HepG2 (cell line): ENCODE data around the gene TUFM. TPM values are rescaled to one million over a fixed set of nuclear protein-coding genes. Genes with fewer than 3 reads are reported as not detected.
A peak's percentile ranks its signal among the peaks of the same experiment; 100 is the strongest.

Experiments
- ATAC-seq: fragments of 200-7000 bp; cut with Tn5 transposase; 3 replicates; pipeline ENCODE4 v1.9.1; 2020; ENCODE audit warnings: mild to moderate bottlenecking, moderate library complexity
- BruUV-seq: library from RNA; stranded (reverse); fragments of 400-500 nt; replicated peaks from 2 replicates; lab custom pipeline; 2021; lab: Mats Ljungman, UMichigan
- CTCF ChIA-PET: fragments of 300-600 bp; formaldehyde crosslinking; extraction: SDS; loops from one replicate; lab custom pipeline; 2021; ENCODE audit warnings: low total read pairs, inconsistent platforms, low intra/inter-chr PET ratio; lab: Yijun Ruan, JAX
- POLR2A ChIA-PET: fragments of 350-600 bp; sonication (Branson Sonifier 250); formaldehyde crosslinking; loops from one replicate; lab custom pipeline; 2020; ENCODE audit warnings: antibody characterized with exemption, inconsistent platforms; lab: Yijun Ruan, JAX
- DNase-seq: peaks from one replicate; pipeline ENCODE4 v3.0.0-alpha.2; 2015; ENCODE audit warnings: low spot score
- FAIRE-seq: peaks from 3 replicates; lab custom pipeline; 2011; peaks lifted over from hg19 to GRCh38; lab: Jason Lieb, UNC
- H2AFZ ChIP-seq: one replicate; pipeline ENCODE4 v1.6.1; 2011; ENCODE audit warnings: low read length, inconsistent platforms
- H3K27ac ChIP-seq: fragments of 300-600 bp; 3 replicates; pipeline ENCODE4 v1.8.0; 2011; ENCODE audit warnings: mixed run types, mild to moderate bottlenecking, mixed read lengths, low read length, inconsistent platforms; ENCODE audit not compliant: insufficient read depth; ENCODE audit errors: extremely low read length
- H3K27me3 ChIP-seq, 2 experiments: fragments of 200-600 bp in 1 of 2; 2 replicates in 1 of 2; 3 replicates in 1 of 2; pipeline versions ENCODE4 v1.6.0 to v1.8.0; 2011; ENCODE audit warnings: low read length in 2 of 2, mild to moderate bottlenecking in 2 of 2, moderate library complexity in 2 of 2, inconsistent platforms in 1 of 2; ENCODE audit not compliant: insufficient read depth in 2 of 2, control insufficient read depth in 1 of 2
- H3K36me3 ChIP-seq, 2 experiments: fragments of 200-600 bp in 1 of 2; replicated peaks in 1 of 2; 2 replicates in 1 of 2; 3 replicates in 1 of 2; pipeline versions ENCODE4 v1.5.1 to v1.8.0; 2011; ENCODE audit warnings: low read length in 2 of 2, inconsistent platforms in 1 of 2; ENCODE audit not compliant: insufficient read depth in 2 of 2, control insufficient read depth in 1 of 2
- H3K4me1 ChIP-seq: 2 replicates; pipeline ENCODE4 v1.5.1; 2012; ENCODE audit warnings: low read length, inconsistent platforms; ENCODE audit not compliant: insufficient read depth
- H3K4me2 ChIP-seq: 2 replicates; pipeline ENCODE4 v1.6.0; 2011; ENCODE audit warnings: low read depth, low read length, inconsistent platforms
- H3K4me3 ChIP-seq, 3 experiments: fragments of 200-600 bp in 1 of 3; sonication (generic), shearing (Covaris generic) in 1 of 3; replicated peaks in 1 of 3; 2 replicates each; pipeline ENCODE4 v1.5.1; 2011 to 2016; ENCODE audit warnings: low read length in 3 of 3, inconsistent platforms in 2 of 3, low read depth in 2 of 3, mild to moderate bottlenecking in 2 of 3, control low read depth in 1 of 3, mixed read lengths in 1 of 3; ENCODE audit not compliant: insufficient read depth in 1 of 3
- H3K79me2 ChIP-seq: one replicate; pipeline ENCODE4 v1.6.1; 2011; ENCODE audit warnings: low read length, inconsistent platforms; ENCODE audit not compliant: insufficient read depth
- H3K9ac ChIP-seq: 2 replicates; pipeline ENCODE4 v1.6.0; 2011; ENCODE audit warnings: mild to moderate bottlenecking, low read depth, low read length, inconsistent platforms; ENCODE audit not compliant: insufficient read depth
- H3K9me3 ChIP-seq: 2 replicates; pipeline ENCODE4 v1.5.1; 2012; ENCODE audit warnings: mild to moderate bottlenecking, low read length
- H4K20me1 ChIP-seq: 2 replicates; pipeline ENCODE4 v1.6.0; 2011; ENCODE audit warnings: inconsistent platforms, mild to moderate bottlenecking, low read length, moderate library complexity; ENCODE audit not compliant: insufficient read depth
- ARNT2 ChIP-seq: sonication (generic); formaldehyde crosslinking; IDR thresholded peaks from 2 replicates; pipeline ENCODE4 v1.8.0; 2022; ENCODE audit warnings: mild to moderate bottlenecking, low read depth, missing genetic modification reagents, moderate library complexity
- DNMT1 ChIP-seq: sonication (generic); formaldehyde crosslinking; IDR thresholded peaks from 2 replicates; pipeline ENCODE4 v1.5.1; 2020; ENCODE audit warnings: mild to moderate bottlenecking, missing genetic modification reagents
- HDAC1 ChIP-seq: sonication (generic); formaldehyde crosslinking; IDR thresholded peaks from 2 replicates; pipeline ENCODE4 v1.5.1; 2020; ENCODE audit warnings: mild to moderate bottlenecking, missing genetic modification reagents
- HOXA9 ChIP-seq: sonication (generic); formaldehyde crosslinking; IDR thresholded peaks from 2 replicates; pipeline ENCODE4 v1.8.1; 2022; ENCODE audit warnings: missing genetic modification reagents, mild to moderate bottlenecking, moderate library complexity, borderline replicate concordance
- LCORL ChIP-seq, 2 experiments: fragments of 450-650 bp in 1 of 2; sonication (generic) in 1 of 2; formaldehyde crosslinking in 1 of 2; IDR thresholded peaks; 2 replicates each; pipeline versions ENCODE4 v1.5.0 to v1.6.1; 2017 to 2020; ENCODE audit warnings: antibody characterized with exemption in 1 of 2, missing genetic modification reagents in 1 of 2
- MTA3 ChIP-seq: sonication (generic); formaldehyde crosslinking; IDR thresholded peaks from 2 replicates; pipeline ENCODE4 v1.4.0; 2020; ENCODE audit warnings: missing genetic modification reagents
- NKX3-1 ChIP-seq: sonication (generic); formaldehyde crosslinking; IDR thresholded peaks from 2 replicates; pipeline ENCODE4 v1.5.0; 2020; ENCODE audit warnings: missing genetic modification reagents
- NRL ChIP-seq: sonication (generic); formaldehyde crosslinking; IDR thresholded peaks from 2 replicates; pipeline ENCODE4 v1.5.0; 2020; ENCODE audit warnings: missing genetic modification reagents, mild to moderate bottlenecking, moderate library complexity, borderline replicate concordance
- SPEN ChIP-seq: sonication (generic); formaldehyde crosslinking; IDR thresholded peaks from 2 replicates; pipeline ENCODE4 v1.5.1; 2020; ENCODE audit warnings: low read depth, mild to moderate bottlenecking, missing genetic modification reagents
- SRF ChIP-seq: IDR thresholded peaks from 2 replicates; pipeline ENCODE4 v1.6.1; 2011; ENCODE audit warnings: mild to moderate bottlenecking, low read depth, low read length, moderate library complexity
- THAP7 ChIP-seq: sonication (generic); formaldehyde crosslinking; IDR thresholded peaks from 2 replicates; pipeline ENCODE4 v1.8.1; 2023; ENCODE audit warnings: mild to moderate bottlenecking, missing genetic modification reagents
- THRA ChIP-seq: sonication (generic); formaldehyde crosslinking; IDR thresholded peaks from 2 replicates; pipeline ENCODE4 v1.4.0; 2020; ENCODE audit warnings: missing genetic modification reagents, borderline replicate concordance
- ZFX ChIP-seq: sonication (generic); formaldehyde crosslinking; IDR thresholded peaks from 2 replicates; pipeline ENCODE4 v1.4.0; 2020; ENCODE audit warnings: mild to moderate bottlenecking, low read depth, missing genetic modification reagents, moderate library complexity
- ZHX1 ChIP-seq: sonication (generic); formaldehyde crosslinking; IDR thresholded peaks from 2 replicates; pipeline ENCODE4 v1.8.1; 2022; ENCODE audit warnings: low read depth, mild to moderate bottlenecking, missing genetic modification reagents
- ZNF224 ChIP-seq: sonication (generic); formaldehyde crosslinking; IDR thresholded peaks from 2 replicates; pipeline ENCODE4 v1.5.0; 2020; ENCODE audit warnings: mild to moderate bottlenecking, missing genetic modification reagents
- ZNF333 ChIP-seq: sonication (generic); formaldehyde crosslinking; IDR thresholded peaks from 2 replicates; pipeline ENCODE4 v1.4.0; 2020; ENCODE audit warnings: mild to moderate bottlenecking, missing genetic modification reagents, borderline replicate concordance
- ZNF501 ChIP-seq: sonication (generic); formaldehyde crosslinking; IDR thresholded peaks from 2 replicates; pipeline ENCODE4 v1.5.1; 2020; ENCODE audit warnings: mild to moderate bottlenecking, moderate library complexity, missing genetic modification reagents
- ZNF839 ChIP-seq: sonication (generic); formaldehyde crosslinking; IDR thresholded peaks from 2 replicates; pipeline ENCODE4 v1.4.0; 2020; ENCODE audit warnings: missing genetic modification reagents, mild to moderate bottlenecking, borderline replicate concordance
- WGBS: methylation state at CpG from one replicate; pipeline ENCODE4 v1.1.6; 2017; ENCODE audit warnings: low lambda C conversion rate; 5-methylcytosine and 5-hydroxymethylcytosine counted together
- in situ Hi-C: cut with HindIII; loops from 2 replicates; pipeline ENCODE4 v1.10.0; 2017; ENCODE audit warnings: low pct_unique_long_range_greater_than_20kb; ENCODE audit not compliant: extremely low pct_ligation_motif_present
- intact Hi-C: fragments of 100-400 bp; cut with micrococcal nuclease; formaldehyde crosslinking; loops from one replicate; pipeline ENCODE4 v1.10.0; 2022; ENCODE audit not compliant: unreplicated experiment
- polyA plus RNA-seq, 8 experiments: library from polyadenylated mRNA; depleted of rRNA in 3 of 8; stranded (reverse) in 7 of 8; unstranded in 1 of 8; fragments of >200 nt; fragmentation: Illumina TruSeq in 4 of 8; extraction: Trizol in 4 of 8; gene quantifications; 2 replicates each; pipeline versions ENCODE4 v1.2.1 to v1.2.3, GENCODE V29; 2011 to 2016; ENCODE audit warnings: low read depth in 4 of 8, missing spikeins in 1 of 8, mixed read lengths in 1 of 8; ENCODE audit not compliant: insufficient read depth in 1 of 8
- total RNA-seq, 5 experiments: library from RNA; depleted of rRNA; stranded (reverse); fragments of >200 nt; fragmentation: Illumina TruSeq; extraction: Trizol; gene quantifications; 2 replicates each; pipeline ENCODE4 v1.2.3, GENCODE V29; 2016; ENCODE audit warnings: low read depth in 1 of 5

Gene TUFM
- total and polyA plus RNA-seq, 2 of the 13 experiments (the other 11 are each of a cell fraction or from before 2014, with no cell fraction given): 206 to 298 TPM

GRCh38 chr16:28823291-28823872, 22.8 kb downstream of the TUFM start:
- Histone ChIP-seq H3K9ac (peak overlapping the region; percentile 99), H3K27me3 (no peaks in the 10 kb centered on the region; a peak in 1 of 5 replicates), H3K4me2 (peak overlapping the region; percentile 43), H3K27ac (peak overlapping the region; percentile 97), H3K4me1 (peaks cover 52% of the 10 kb centered on the region), H3K79me2 (peaks cover 45% of the 10 kb centered on the region), H3K36me3 (peaks cover 14 to 33% of the 10 kb centered on the region in 2 experiments), H2AFZ (no peak overlapping the region), H3K9me3 (no peaks in the 10 kb centered on the region), H4K20me1 (peaks cover 29% of the 10 kb centered on the region), H3K4me3 (peak overlapping the region; percentile 77 to 99 (median 89))
- no TSS peak for BruUV-seq
- DNase-seq: no peak
- FAIRE-seq: no peak
- ChIA-PET POLR2A (interaction anchor here (0.6 to 5.8 kb wide), 14 partner anchors 9 to 214 kb away, joined by 4 to 85 read pairs (median 14); partner anchors contain the start of genes NFATC2IP, SH2B1, SPNS1 and SULT1A1), CTCF (no interaction called here)
- peak; percentile 50 for ATAC-seq
- in situ Hi-C loops: no loop called here
- WGBS: under 1% methylated on average over 43 of the region's 62 CpGs
- intact Hi-C loops: loop anchor here (5.0 kb wide), 1 partner anchor 114 kb away; no protein-coding TSS in a partner anchor
- TF ChIP-seq HOXA9 (peak; percentile 77; the same call in 1 of the 2 replicates), SPEN (no peak), LCORL (IDR thresholded peaks at IDR 0.05) (no peak), LCORL (CRISPR knock-in tag; IDR thresholded peaks at IDR 0.05) (no peak), THRA (CRISPR knock-in tag) (peak; percentile 13; the same call in 1 of the 2 replicates), ZFX (CRISPR knock-in tag) (peak; percentile 81), ARNT2 (CRISPR knock-in tag) (peak; percentile 44; the same call in 1 of the 2 replicates), ZNF501 (peak; percentile 75; the same call in 1 of the 2 replicates), HDAC1 (CRISPR knock-in tag) (peak; percentile 70), THAP7 (CRISPR knock-in tag) (0 out of 2 replicates have a peak, but pooled peaks have one; percentile 60), SRF (no peak), ZHX1 (CRISPR knock-in tag) (no peak), ZNF839 (CRISPR knock-in tag) (no peak), NKX3-1 (CRISPR knock-in tag) (no peak), NRL (CRISPR knock-in tag) (peak; percentile 83; the same call in 1 of the 2 replicates), MTA3 (CRISPR knock-in tag) (peak; percentile 78; the same call in 1 of the 2 replicates), DNMT1 (peak; percentile 63; the same call in 1 of the 2 replicates), ZNF333 (no peak; the same call in 1 of the 2 replicates), ZNF224 (CRISPR knock-in tag) (peak; percentile 91; the same call in 1 of the 2 replicates)
